ENCODE data around the gene MAD1L1. TPM values are rescaled to one million over a fixed set of nuclear protein-coding genes. Genes with fewer than 3 reads are reported as not detected.

Gene MAD1L1
- total and polyA plus RNA-seq, 2 donors (not counting 1 experiment from before 2014, with no cell fraction given) = 9.8 to 29.4 TPM

- TF ChIP-seq EZH2 (IDR thresholded peaks at IDR 0.05; ENCODE audit: low read length, missing control alignments) (no peak), CTCF (conservative IDR thresholded peaks at IDR 0.05 in 1 of 2, IDR thresholded peaks at IDR 0.05 in 1 of 2; ENCODE audit: low read depth in 1 of 2, low read length in 2 of 2) (no peak)
- no peak for DNase-seq (ENCODE audit: low read depth in 2 of 2)
- no peaks in the 10 kb centered on the region for H3K4me1 ChIP-seq (ENCODE audit: control insufficient read depth, extremely low read depth, insufficient read depth, low read length)
- H2AFZ ChIP-seq (ENCODE audit: low read length) = no peak overlapping the region
- no peak overlapping the region for H3K27ac ChIP-seq (ENCODE audit: insufficient read depth, low read length)
- no peak overlapping the region for H3K4me2 ChIP-seq (ENCODE audit: extremely low read depth, insufficient read depth, low read length)
- H3K79me2 ChIP-seq (ENCODE audit: control insufficient read depth, insufficient read depth, low read length) = no peaks in the 10 kb centered on the region
- H3K36me3 ChIP-seq (ENCODE audit: control insufficient read depth, insufficient read depth, low read length) = no peaks in the 10 kb centered on the region
- no peak overlapping the region for H3K4me3 ChIP-seq (replicated peaks in 1 of 4; ENCODE audit: control extremely low read depth in 1 of 4, insufficient read depth in 1 of 4, low read depth in 3 of 4, low read length in 4 of 4)
- H4K20me1 ChIP-seq (ENCODE audit: control insufficient read depth, extremely low read depth, insufficient read depth, low read length) = no peaks in the 10 kb centered on the region
- H3K9ac ChIP-seq (ENCODE audit: insufficient read depth, low read length) = no peak overlapping the region
- no peaks in the 10 kb centered on the region for H3K27me3 ChIP-seq (ENCODE audit: control insufficient read depth, insufficient read depth, low read length)
- no peaks in the 10 kb centered on the region for H3K9me3 ChIP-seq (ENCODE audit: control insufficient read depth, insufficient read depth, low read depth, low read length)
These were observed 288.0 kb downstream of the MAD1L1 start for GRCh38 chr7:1944619-1945210.

GRCh38 chr7:1943933-1944618, 288.7 kb downstream of the MAD1L1 start:
- Histone ChIP-seq H3K27ac (ENCODE audit: insufficient read depth, low read length) (no peak overlapping the region), H3K36me3 (ENCODE audit: control insufficient read depth, insufficient read depth, low read length) (no peaks in the 10 kb centered on the region), H3K4me1 (ENCODE audit: control insufficient read depth, extremely low read depth, insufficient read depth, low read length) (no peaks in the 10 kb centered on the region), H3K9ac (ENCODE audit: insufficient read depth, low read length) (no peak overlapping the region), H3K79me2 (ENCODE audit: control insufficient read depth, insufficient read depth, low read length) (no peaks in the 10 kb centered on the region), H3K27me3 (ENCODE audit: control insufficient read depth, insufficient read depth, low read length) (no peaks in the 10 kb centered on the region), H4K20me1 (ENCODE audit: control insufficient read depth, extremely low read depth, insufficient read depth, low read length) (no peaks in the 10 kb centered on the region), H3K4me2 (ENCODE audit: extremely low read depth, insufficient read depth, low read length) (no peak overlapping the region), H2AFZ (ENCODE audit: low read length) (no peak overlapping the region), H3K4me3 (replicated peaks in 1 of 4; ENCODE audit: control extremely low read depth in 1 of 4, insufficient read depth in 1 of 4, low read depth in 3 of 4, low read length in 4 of 4) (no peak overlapping the region), H3K9me3 (ENCODE audit: control insufficient read depth, insufficient read depth, low read depth, low read length) (no peaks in the 10 kb centered on the region)
- no peak for DNase-seq (ENCODE audit: low read depth in 2 of 2)
- TF ChIP-seq EZH2 (IDR thresholded peaks at IDR 0.05; ENCODE audit: low read length, missing control alignments) = no peak
- TF ChIP-seq CTCF (conservative IDR thresholded peaks at IDR 0.05 in 1 of 2, IDR thresholded peaks at IDR 0.05 in 1 of 2; ENCODE audit: low read depth in 1 of 2, low read length in 2 of 2) = no peak

GRCh38 chr7:1943326-1943725, 289.4 kb downstream of the MAD1L1 start:
- H3K27me3 ChIP-seq (ENCODE audit: control insufficient read depth, insufficient read depth, low read length) = no peaks in the 10 kb centered on the region
- no peak for TF ChIP-seq CTCF (conservative IDR thresholded peaks at IDR 0.05 in 1 of 2, IDR thresholded peaks at IDR 0.05 in 1 of 2; ENCODE audit: low read depth in 1 of 2, low read length in 2 of 2)
- H3K4me3 ChIP-seq (replicated peaks in 1 of 4; ENCODE audit: control extremely low read depth in 1 of 4, insufficient read depth in 1 of 4, low read depth in 3 of 4, low read length in 4 of 4) = no peak overlapping the region
- H3K27ac ChIP-seq (ENCODE audit: insufficient read depth, low read length) = no peak overlapping the region
- no peaks in the 10 kb centered on the region for H4K20me1 ChIP-seq (ENCODE audit: control insufficient read depth, extremely low read depth, insufficient read depth, low read length)
- H3K4me1 ChIP-seq (ENCODE audit: control insufficient read depth, extremely low read depth, insufficient read depth, low read length) = no peaks in the 10 kb centered on the region
- H3K4me2 ChIP-seq (ENCODE audit: extremely low read depth, insufficient read depth, low read length) = no peak overlapping the region
- H3K79me2 ChIP-seq (ENCODE audit: control insufficient read depth, insufficient read depth, low read length) = no peaks in the 10 kb centered on the region
- DNase-seq (ENCODE audit: low read depth in 2 of 2) = no peak
- no peaks in the 10 kb centered on the region for H3K36me3 ChIP-seq (ENCODE audit: control insufficient read depth, insufficient read depth, low read length)
- H2AFZ ChIP-seq (ENCODE audit: low read length) = no peak overlapping the region
- no peak overlapping the region for H3K9ac ChIP-seq (ENCODE audit: insufficient read depth, low read length)
- no peaks in the 10 kb centered on the region for H3K9me3 ChIP-seq (ENCODE audit: control insufficient read depth, insufficient read depth, low read depth, low read length)

Data from fibroblast of lung (primary cell).